NCI-H2107 treated with DMSO at 0.1 percent for 48 hours (cell line): ENCODE measurements around the gene AKT3.
A peak's percentile ranks its signal among the peaks of the same experiment; 100 is the strongest.

Experiments
- DNase-seq: peaks from one replicate; lab custom pipeline; 2025; ENCODE audit not compliant: unreplicated experiment; lab: John Stamatoyannopoulos, UW

The AKT3 gene

DNA sequence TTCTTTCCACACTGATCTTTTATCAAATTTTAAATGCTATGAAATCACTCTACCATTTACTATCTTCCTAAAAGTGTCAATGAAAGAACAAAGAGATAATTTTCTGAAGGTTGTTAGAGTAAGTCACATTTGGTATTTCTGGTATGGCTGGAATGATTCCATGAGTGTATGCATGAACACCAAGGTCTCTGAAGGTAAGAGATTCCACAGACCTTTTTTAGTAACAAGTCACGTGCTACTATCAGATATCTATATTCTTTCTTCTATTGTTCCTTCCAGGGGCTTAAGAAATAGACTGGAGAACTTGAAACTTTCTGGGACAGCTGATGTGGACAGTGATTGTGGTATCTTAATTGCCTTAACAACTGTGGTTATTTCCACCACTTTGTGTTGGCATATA, 329.2 kb downstream of the AKT3 start:
- no peak for DNase-seq

- DNase-seq = no peak
Observed at GRCh38 chr1:243514927-243515326, 335.1 kb downstream of the AKT3 start.

DNA sequence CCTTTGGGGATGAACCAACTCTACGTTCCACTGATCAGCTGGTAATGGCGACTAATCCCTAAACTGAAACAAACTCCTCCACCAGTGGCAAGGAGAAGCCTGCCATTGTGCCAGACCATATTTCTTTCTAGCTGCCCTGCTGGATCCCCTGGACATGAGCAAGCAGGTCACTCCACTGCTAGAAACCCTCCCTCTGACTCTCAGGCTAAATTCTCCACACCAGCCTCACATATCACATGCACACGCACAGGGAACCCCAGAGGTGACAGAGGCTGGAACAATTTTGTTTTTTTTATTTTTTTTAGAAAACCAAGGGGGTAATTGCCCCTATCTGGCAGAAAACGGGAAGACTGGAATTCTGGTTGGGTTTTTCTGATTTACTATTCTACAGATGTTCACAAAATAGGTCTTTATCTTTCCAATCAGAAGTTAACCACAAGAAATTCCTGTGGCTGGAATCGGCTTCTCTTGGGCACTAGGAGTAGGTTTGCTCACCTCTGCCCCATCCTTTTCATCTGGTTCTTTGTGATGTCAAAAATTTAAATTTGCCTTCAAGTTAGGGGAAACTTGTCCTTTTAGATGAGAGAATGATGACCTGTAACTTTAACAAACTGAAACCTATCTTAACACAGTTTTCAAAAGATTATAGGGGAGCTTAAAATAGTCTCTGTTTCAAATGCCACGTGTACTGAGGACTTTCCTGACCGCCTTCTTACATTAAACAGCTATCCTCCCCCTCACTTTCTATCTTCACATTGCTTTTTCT, 336.1 kb downstream of the AKT3 start:
- no peak for DNase-seq

DNA sequence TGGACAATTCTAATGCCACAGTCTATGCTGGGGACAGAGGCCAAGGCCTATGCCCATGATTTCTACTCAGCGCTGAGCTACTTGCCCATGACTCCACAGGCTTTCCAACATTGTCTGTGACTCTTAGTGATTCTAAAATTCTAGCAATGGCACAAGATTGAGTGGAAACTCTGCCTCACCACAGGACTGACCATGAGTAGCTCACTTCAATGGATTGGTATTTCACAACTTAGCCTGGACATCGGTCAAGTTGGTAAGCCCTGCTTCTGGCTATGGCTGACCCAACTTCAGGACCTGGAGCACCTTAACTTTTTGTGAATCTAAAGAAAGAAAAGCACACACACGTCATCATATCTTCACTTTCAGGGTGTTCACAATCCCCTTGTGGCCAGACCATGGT, 339.1 kb downstream of the AKT3 start:
- DNase-seq = no peak

- DNase-seq = no peak
Observed at GRCh38 chr1:243508943-243509342, 341.1 kb downstream of the AKT3 start.

DNA sequence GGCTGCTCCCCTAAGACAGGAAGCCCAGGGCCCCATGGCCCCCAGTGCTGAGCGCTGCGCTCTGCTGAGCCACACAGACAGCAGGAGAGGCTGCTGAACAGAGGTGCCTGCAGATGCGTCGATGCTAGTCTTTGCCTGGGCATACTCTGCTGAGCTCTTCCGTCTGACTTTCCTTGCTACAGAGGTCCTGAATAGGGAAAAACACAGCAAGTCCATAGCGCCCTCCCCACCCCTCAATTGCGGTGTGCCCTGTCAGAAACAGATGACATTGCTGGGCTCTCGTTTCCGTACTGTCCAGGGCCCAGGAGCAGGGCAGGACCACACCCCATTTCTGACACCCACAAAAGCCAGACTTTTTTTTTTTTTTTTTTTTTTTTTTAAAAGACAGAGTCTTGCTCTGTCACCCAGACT, 341.7 kb downstream of the AKT3 start:
- DNase-seq = no peak

DNA sequence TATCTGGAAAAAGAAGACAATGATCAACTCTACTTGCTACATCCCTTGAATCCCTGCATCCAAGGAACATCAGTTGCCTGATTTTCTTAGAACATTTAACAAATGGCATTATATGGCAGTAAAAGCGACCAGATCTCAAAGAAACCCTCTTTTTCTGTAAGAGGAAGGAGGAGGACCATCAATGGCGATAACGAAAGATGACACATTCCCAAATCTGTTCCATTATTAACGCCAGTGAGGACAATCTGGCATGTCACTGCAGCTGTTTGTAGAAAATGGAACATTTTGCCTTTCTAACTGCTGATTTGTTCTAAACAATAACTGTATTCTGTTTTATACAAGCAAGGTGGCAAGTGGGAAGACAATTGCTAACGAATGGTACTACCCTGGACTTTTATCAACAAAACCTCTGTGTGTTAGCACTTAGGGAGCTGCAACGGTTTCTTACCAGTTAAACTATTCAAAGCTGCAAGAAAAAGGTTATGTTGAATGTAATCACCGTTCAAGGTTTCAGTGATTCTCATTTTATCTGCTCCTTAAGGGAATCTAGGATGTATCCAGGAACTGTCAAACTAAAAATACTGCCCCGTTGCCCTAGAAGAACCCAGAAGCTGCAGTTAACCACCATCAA, 342.3 kb downstream of the AKT3 start:
- no peak for DNase-seq

DNA sequence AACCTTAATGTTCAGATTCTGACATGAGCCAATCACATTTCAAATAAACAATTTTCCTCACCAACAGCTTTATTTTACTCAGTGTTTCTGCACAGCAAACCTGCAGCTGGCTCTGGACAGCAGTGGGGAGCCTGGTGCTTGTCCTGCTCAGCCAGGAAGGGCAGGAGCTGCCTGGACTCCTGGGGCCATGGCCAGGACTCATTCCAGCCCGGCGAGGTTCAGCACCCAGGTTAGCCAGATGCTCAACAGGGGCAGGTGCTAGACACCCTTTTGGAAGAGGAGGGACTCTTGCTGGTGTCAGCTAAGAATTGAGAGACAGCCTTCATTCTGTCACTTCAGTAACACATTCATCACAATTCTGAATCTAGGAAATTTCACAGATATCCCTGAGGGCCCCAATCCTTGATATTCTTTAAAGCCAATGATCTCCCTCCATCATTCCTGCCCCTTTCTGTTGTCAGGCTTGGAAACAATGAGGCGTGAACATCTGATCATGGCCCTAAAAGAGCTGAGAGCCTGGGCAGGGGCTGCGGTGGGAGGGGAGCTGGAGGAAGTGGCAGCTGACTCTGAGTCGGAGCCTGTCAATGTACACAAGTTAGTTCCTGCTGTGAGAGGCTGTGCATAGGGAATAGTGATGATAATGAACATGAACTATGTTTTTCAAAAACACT, 342.9 kb downstream of the AKT3 start:
- DNase-seq = no peak

- no peak for DNase-seq
Observed at GRCh38 chr1:243505986-243506689, 343.9 kb downstream of the AKT3 start.

DNA sequence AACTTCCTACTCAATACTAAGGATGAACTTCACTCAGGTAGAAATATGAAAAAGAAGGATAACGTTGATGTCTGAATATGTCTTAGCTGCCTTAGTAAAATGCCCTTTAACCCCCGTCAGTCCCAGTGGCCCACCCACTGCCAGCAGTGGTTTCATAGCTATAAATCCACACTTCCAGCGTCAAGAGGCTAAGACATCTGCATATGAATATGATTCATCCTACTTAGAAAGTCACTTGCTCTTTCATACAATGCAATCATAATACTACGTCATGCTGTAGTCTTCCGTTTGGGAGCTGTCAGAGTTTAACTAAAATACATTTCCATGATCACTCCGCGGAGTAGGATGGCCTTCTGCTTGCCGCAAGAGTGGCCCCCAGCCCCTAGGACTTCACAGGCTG, 346.9 kb downstream of the AKT3 start:
- no peak for DNase-seq

DNA sequence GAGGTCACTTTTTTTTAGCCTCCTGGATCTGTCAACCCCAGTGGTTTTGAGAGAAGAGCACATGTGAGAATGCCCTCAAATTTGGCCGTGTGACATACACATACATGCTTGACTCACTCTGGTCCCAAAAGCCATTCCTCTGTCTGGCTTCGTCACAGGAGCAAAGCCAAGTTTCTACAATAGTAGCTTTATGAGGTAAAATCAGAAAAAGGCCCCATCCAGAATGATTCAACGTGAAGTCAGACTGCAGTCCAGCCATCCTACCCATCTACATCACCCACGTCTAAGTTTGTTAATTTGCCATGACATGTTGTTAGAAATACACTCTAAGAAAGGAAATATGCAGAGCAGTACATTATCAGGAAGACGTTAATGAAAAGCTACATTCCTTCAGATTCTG, 349.0 kb downstream of the AKT3 start:
- no peak for DNase-seq

- no peak for DNase-seq
Observed at GRCh38 chr1:243500512-243500911, 349.5 kb downstream of the AKT3 start.

- DNase-seq = no peak
Observed at GRCh38 chr1:243499711-243500110, 350.3 kb downstream of the AKT3 start.

DNA sequence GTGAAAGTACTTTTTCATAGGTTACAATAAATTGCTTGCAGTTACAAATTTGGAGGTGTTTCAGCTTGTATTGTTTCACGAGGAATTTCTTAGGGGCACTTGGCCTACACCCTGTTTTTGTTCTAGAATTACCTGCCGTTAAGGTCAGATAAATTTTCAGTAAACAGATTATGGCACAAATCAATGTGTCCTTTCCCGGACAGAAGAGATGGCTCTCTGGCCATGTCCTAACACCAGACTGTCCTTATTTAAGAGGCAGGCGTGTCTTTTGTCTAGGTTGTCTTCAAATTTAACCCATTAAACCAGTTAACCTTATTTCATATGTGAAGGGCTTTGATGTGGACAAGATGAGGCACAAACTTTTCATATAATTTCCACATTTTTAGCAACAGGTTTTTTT, 350.8 kb downstream of the AKT3 start:
- no peak for DNase-seq

- no peak for DNase-seq
Observed at GRCh38 chr1:243497939-243498681, 351.9 kb downstream of the AKT3 start.

GRCh38 chr1:243496806-243497205, 353.2 kb downstream of the AKT3 start:
- no peak for DNase-seq

- peak; percentile 12 for DNase-seq
Observed at GRCh38 chr1:243496187-243496646, 353.8 kb downstream of the AKT3 start.

DNA sequence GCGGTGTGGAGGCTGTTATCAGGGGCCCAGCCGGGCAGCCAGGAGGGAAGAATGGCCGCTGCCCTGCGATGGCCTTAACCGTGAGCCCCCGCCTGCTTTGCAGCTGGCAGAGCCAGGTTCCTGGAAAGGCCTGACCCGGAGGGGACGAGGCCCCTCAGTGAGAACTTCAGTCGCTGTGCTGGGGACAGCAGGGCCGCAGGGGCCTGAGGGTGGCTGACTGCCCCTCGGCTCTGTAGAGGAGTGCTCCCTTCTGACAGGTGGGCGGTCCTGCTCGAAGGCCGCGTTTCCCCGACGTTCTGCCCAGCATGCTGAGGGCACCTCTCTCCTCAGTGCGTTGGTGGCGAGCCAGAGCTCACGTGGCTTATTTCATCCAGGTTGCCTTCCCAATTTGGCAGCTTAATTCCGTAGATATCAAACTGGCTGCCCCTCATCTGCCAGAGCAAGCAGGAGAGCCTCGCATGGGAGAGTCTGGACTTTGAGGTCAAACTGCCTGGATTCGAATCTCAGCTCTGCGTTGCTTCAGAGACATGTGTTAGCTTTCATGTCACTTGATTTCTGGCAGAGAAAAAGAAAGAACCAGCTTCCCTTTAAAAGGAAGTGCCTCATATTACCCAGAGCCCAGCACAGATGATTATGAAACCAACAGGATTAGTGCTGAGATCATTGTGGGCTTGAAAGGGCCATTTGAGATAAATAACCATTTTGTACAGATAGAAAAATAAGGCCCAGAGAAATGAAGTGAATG, 354.4 kb downstream of the AKT3 start:
- DNase-seq = peak; percentile 33

DNA sequence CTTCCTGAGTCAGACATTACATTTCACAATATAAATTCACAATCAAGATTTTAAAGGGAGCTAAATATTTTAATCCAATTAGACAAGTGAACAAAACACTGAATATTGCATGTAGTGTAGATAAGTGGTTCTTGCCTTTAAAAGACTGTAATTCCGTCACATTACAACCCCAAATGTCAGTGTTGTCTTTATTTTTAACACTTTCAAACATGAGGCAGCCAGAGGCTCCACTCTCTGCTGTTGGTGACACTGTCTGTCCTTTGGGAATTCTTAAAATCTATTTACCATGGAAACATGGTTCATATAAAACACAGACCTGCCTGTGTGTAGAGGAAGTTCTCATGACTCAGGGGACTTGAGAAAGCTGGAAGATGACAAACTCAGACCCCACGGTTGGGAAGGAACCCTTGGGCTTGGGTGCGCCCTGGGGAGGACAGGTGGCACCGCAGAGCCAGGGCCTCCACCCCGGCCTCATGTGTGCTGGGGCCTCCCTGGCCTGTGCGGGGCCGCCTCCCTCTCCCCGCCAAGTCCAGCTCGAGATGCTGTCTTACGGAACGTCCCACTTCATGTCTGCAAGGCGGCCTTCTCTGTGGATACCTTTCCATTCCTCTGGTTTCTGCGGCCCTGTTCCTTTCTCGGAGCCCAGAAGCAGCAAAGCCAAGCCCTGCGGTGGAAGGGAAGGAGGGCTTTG, 355.2 kb downstream of the AKT3 start:
- DNase-seq = no peak
